ENCODE results near the gene CAPZB.

DNA sequence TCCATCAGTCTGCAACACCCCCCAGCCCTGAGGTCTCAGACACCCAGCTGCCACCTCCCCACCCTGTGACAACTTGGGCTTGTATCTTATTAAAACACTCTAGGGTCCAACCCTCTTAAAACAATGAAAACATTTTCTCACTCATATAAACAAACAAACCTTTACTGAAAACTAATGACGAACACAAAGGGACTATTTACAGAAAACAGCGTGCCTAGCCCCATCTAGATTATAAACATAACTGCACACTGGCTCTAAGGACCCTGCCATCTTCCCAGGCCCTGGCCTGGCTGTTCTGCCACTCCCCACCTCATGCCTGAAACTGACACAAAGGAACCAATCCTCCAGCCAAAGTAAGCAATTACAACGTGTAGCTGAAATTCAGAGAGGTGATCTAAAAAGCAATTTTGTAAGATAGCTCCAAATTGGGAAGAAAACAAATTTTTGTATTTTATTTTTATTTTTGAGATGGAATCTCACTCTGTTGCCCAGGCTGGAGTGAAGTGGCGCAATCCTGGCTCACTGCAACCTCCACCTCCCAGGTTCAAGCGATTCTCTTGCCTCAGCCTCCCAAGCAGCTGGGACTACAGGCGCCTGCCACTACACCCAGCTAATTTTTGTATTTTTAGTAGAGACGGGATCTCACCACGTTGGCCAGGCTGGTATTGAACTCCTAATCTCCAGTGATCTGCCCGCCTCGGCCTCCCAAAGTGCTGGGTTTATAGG is 40.9 kb downstream of the CAPZB start:
- TF ChIP-seq PHF8 (IDR thresholded peaks at IDR 0.05; ENCODE audit: borderline replicate concordance, low read depth) (no peak), MAZ (IDR thresholded peaks at IDR 0.05; ENCODE audit: borderline replicate concordance, low read depth, low read length) (no peak), POLR2A (IDR thresholded peaks at IDR 0.05; ENCODE audit: low read length) (no peak)
- TF ChIP-seq, protein P1, sequence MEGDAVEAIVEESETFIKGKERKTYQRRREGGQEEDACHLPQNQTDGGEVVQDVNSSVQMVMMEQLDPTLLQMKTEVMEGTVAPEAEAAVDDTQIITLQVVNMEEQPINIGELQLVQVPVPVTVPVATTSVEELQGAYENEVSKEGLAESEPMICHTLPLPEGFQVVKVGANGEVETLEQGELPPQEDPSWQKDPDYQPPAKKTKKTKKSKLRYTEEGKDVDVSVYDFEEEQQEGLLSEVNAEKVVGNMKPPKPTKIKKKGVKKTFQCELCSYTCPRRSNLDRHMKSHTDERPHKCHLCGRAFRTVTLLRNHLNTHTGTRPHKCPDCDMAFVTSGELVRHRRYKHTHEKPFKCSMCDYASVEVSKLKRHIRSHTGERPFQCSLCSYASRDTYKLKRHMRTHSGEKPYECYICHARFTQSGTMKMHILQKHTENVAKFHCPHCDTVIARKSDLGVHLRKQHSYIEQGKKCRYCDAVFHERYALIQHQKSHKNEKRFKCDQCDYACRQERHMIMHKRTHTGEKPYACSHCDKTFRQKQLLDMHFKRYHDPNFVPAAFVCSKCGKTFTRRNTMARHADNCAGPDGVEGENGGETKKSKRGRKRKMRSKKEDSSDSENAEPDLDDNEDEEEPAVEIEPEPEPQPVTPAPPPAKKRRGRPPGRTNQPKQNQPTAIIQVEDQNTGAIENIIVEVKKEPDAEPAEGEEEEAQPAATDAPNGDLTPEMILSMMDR (IDR thresholded peaks at IDR 0.05) = no peak

All from A549 (cell line).